Measurements from ENCODE around the gene SKAP1. TPM values are rescaled to one million over a fixed set of nuclear protein-coding genes. Genes with fewer than 3 reads are reported as not detected.

The SKAP1 gene
- polyA plus RNA-seq, 1 of the 3 experiments (the other 2 are of a cell fraction): not detected

DNA sequence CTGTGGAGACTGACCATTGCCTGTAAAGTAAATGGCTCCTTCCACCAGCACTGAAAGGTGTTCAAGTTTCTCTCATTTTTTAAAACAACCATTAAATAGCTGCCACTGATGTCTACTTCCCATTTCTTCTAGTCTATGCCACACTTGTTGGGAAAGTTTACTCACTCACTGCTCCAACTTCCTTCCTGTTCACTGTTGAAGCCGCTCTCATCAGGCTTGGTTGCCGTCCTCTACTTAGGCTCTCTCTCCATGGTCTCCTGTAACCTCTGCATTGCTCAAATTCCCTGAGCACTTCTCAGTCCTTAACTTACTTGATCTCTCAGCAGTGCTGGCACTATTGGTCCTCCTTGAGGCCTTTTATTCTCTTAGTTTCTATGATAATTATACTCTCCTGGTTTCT is 290.1 kb downstream of the SKAP1 start (continued):
- TF ChIP-seq, protein P1, sequence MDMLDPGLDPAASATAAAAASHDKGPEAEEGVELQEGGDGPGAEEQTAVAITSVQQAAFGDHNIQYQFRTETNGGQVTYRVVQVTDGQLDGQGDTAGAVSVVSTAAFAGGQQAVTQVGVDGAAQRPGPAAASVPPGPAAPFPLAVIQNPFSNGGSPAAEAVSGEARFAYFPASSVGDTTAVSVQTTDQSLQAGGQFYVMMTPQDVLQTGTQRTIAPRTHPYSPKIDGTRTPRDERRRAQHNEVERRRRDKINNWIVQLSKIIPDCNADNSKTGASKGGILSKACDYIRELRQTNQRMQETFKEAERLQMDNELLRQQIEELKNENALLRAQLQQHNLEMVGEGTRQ (IDR thresholded peaks at IDR 0.05; ENCODE audit: borderline replicate concordance, low read depth, low read length): no peak
- TF ChIP-seq EZH2phosphoT487 (IDR thresholded peaks at IDR 0.05; ENCODE audit: borderline replicate concordance, low read depth) (no peak), MXI1 (IDR thresholded peaks at IDR 0.05; ENCODE audit: low read depth, low read length) (no peak), NFIC (IDR thresholded peaks at IDR 0.05; ENCODE audit: borderline replicate concordance) (no peak), TCF12 (IDR thresholded peaks at IDR 0.05) (no peak), YY1 (IDR thresholded peaks at IDR 0.05; ENCODE audit: low read depth) (no peak), GABPA (IDR thresholded peaks at IDR 0.05; ENCODE audit: low read depth) (no peak), NRF1 (IDR thresholded peaks at IDR 0.05; ENCODE audit: low read depth, low read length) (no peak)
- TF ChIP-seq, protein P2, sequence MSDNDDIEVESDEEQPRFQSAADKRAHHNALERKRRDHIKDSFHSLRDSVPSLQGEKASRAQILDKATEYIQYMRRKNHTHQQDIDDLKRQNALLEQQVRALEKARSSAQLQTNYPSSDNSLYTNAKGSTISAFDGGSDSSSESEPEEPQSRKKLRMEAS (IDR thresholded peaks at IDR 0.05; ENCODE audit: low read depth): no peak

DNA sequence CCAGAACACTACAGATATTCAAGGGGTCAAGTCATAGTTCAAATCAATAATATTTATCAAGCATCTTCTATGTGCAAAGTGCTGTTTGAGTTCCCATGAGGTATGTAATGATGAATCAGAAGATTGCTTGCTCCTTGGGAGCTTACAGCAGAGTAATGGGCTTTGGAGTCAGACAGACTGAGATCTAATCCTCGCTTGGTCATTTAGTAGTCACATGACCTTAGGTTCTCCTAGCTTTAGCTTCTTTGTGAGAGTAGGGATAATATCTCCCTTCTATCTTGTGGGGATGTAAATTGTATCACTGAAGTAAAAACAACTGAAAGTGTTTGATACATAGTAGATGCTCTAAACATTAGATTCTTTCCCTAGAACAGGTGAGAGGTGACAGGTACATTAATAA is 292.4 kb downstream of the SKAP1 start:
- no peak overlapping the region for H2AFZ ChIP-seq (ENCODE audit: low read depth)
- DNase-seq: no peak
- no peaks in the 10 kb centered on the region for H4K20me1 ChIP-seq (ENCODE audit: insufficient read depth)
- H3K27me3 ChIP-seq (ENCODE audit: insufficient read depth): peaks cover 63% of the 10 kb centered on the region
- no peak overlapping the region for H3K27ac ChIP-seq (ENCODE audit: low read depth in 2 of 2, low read length in 1 of 2)
- no peaks in the 10 kb centered on the region for H3K4me1 ChIP-seq (ENCODE audit: control insufficient read depth in 1 of 2, insufficient read depth in 2 of 2, low read depth in 1 of 2, low read length in 1 of 2)
- H3K9ac ChIP-seq: no peak overlapping the region
- H3K36me3 ChIP-seq (replicated peaks in 1 of 2; ENCODE audit: control insufficient read depth in 1 of 2, insufficient read depth in 2 of 2, low read length in 1 of 2): no peaks in the 10 kb centered on the region
- no peak for TF ChIP-seq CHD2 (IDR thresholded peaks at IDR 0.05; ENCODE audit: low read length, partially characterized antibody)
- TF ChIP-seq, protein P1 (IDR thresholded peaks at IDR 0.05; ENCODE audit: borderline replicate concordance, low read depth, low read length): no peak
- TF ChIP-seq JUND (IDR thresholded peaks at IDR 0.05): no peak
- TF ChIP-seq RCOR1 (IDR thresholded peaks at IDR 0.05; ENCODE audit: low read length): no peak
- no peak for TF ChIP-seq NRF1 (IDR thresholded peaks at IDR 0.05; ENCODE audit: low read depth, low read length)
- TF ChIP-seq ELF1 (IDR thresholded peaks at IDR 0.05): no peak
- TF ChIP-seq, protein P3, sequence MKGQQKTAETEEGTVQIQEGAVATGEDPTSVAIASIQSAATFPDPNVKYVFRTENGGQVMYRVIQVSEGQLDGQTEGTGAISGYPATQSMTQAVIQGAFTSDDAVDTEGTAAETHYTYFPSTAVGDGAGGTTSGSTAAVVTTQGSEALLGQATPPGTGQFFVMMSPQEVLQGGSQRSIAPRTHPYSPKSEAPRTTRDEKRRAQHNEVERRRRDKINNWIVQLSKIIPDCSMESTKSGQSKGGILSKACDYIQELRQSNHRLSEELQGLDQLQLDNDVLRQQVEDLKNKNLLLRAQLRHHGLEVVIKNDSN (IDR thresholded peaks at IDR 0.05; ENCODE audit: borderline replicate concordance, low read depth): no peak
- TF ChIP-seq MEF2A (IDR thresholded peaks at IDR 0.05; ENCODE audit: borderline replicate concordance, low read depth): no peak
- no peak for TF ChIP-seq YY1 (IDR thresholded peaks at IDR 0.05; ENCODE audit: low read depth)
- TF ChIP-seq, protein P4, sequence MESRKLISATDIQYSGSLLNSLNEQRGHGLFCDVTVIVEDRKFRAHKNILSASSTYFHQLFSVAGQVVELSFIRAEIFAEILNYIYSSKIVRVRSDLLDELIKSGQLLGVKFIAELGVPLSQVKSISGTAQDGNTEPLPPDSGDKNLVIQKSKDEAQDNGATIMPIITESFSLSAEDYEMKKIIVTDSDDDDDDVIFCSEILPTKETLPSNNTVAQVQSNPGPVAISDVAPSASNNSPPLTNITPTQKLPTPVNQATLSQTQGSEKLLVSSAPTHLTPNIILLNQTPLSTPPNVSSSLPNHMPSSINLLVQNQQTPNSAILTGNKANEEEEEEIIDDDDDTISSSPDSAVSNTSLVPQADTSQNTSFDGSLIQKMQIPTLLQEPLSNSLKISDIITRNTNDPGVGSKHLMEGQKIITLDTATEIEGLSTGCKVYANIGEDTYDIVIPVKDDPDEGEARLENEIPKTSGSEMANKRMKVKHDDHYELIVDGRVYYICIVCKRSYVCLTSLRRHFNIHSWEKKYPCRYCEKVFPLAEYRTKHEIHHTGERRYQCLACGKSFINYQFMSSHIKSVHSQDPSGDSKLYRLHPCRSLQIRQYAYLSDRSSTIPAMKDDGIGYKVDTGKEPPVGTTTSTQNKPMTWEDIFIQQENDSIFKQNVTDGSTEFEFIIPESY (IDR thresholded peaks at IDR 0.05; ENCODE audit: borderline replicate concordance, low read depth): no peak
- no peak for TF ChIP-seq TAF1 (IDR thresholded peaks at IDR 0.05; ENCODE audit: borderline replicate concordance, low read depth, low read length)
- TF ChIP-seq, protein P5, sequence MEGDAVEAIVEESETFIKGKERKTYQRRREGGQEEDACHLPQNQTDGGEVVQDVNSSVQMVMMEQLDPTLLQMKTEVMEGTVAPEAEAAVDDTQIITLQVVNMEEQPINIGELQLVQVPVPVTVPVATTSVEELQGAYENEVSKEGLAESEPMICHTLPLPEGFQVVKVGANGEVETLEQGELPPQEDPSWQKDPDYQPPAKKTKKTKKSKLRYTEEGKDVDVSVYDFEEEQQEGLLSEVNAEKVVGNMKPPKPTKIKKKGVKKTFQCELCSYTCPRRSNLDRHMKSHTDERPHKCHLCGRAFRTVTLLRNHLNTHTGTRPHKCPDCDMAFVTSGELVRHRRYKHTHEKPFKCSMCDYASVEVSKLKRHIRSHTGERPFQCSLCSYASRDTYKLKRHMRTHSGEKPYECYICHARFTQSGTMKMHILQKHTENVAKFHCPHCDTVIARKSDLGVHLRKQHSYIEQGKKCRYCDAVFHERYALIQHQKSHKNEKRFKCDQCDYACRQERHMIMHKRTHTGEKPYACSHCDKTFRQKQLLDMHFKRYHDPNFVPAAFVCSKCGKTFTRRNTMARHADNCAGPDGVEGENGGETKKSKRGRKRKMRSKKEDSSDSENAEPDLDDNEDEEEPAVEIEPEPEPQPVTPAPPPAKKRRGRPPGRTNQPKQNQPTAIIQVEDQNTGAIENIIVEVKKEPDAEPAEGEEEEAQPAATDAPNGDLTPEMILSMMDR (IDR thresholded peaks at IDR 0.05): no peak
- TF ChIP-seq EP300 (IDR thresholded peaks at IDR 0.05; ENCODE audit: borderline replicate concordance in 1 of 2, low read depth in 1 of 2, low read length in 1 of 2): no peak
- TF ChIP-seq, protein P6, sequence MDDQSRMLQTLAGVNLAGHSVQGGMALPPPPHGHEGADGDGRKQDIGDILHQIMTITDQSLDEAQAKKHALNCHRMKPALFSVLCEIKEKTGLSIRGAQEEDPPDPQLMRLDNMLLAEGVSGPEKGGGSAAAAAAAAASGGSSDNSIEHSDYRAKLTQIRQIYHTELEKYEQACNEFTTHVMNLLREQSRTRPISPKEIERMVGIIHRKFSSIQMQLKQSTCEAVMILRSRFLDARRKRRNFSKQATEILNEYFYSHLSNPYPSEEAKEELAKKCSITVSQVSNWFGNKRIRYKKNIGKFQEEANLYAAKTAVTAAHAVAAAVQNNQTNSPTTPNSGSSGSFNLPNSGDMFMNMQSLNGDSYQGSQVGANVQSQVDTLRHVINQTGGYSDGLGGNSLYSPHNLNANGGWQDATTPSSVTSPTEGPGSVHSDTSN (IDR thresholded peaks at IDR 0.05): no peak
- no peaks in the 10 kb centered on the region for H3K9me2 ChIP-seq
- H3K4me3 ChIP-seq (ENCODE audit: low read depth in 2 of 2, low read length in 1 of 2): no peak overlapping the region
- CTCF ChIA-PET: interaction anchor here (0.7 to 17.8 kb wide), 4 partner anchors 10 to 481 kb away, joined by 3 to 232 read pairs (median 4); no protein-coding TSS in a partner anchor
- H3F3A ChIP-seq (replicated peaks; ENCODE audit: insufficient read depth): no peaks in the 10 kb centered on the region
- no peaks in the 10 kb centered on the region for H3K79me2 ChIP-seq (ENCODE audit: insufficient read depth)
- H3K9me3 ChIP-seq: no peaks in the 10 kb centered on the region
- no peak overlapping the region for H3K4me2 ChIP-seq
- 54% methylated on average over 1 of the region's 1 CpG for WGBS (ENCODE audit: low lambda C conversion rate)
- POLR2A ChIA-PET: interaction anchor here (0.6 kb wide), 1 partner anchor 430 kb away, joined by 3 read pairs; no protein-coding TSS in a partner anchor

All from SK-N-SH (cell line).